Liver (tissue), 9 donors: Measurements from ENCODE around the gene CT47C1. TPM values are rescaled to one million over a fixed set of nuclear protein-coding genes. Genes with fewer than 3 reads are reported as not detected.

Experiments
- DNase-seq: peaks from one replicate; pipeline ENCODE4 v3.0.0-alpha.2; 2017; ENCODE audit warnings: low spot score
- H3K27ac ChIP-seq, 2 donors: one replicate each; pipeline ENCODE4 v1.7.0; 2013; ENCODE audit warnings: inconsistent platforms in 2 of 2, low read length in 2 of 2, control low read depth in 1 of 2, low read depth in 1 of 2, mild to moderate bottlenecking in 1 of 2
- H3K27me3 ChIP-seq, 4 donors: one replicate each; pipeline versions ENCODE4 v1.6.1 to v1.7.0; 2013; ENCODE audit warnings: low read length in 3 of 4, inconsistent platforms in 1 of 4, mild to moderate bottlenecking in 1 of 4, moderate library complexity in 1 of 4; ENCODE audit not compliant: control insufficient read depth in 4 of 4, insufficient read depth in 4 of 4
- H3K36me3 ChIP-seq, 4 donors: one replicate each; pipeline versions ENCODE4 v1.6.1 to v1.7.0; 2013; ENCODE audit warnings: low read length in 3 of 4, mild to moderate bottlenecking in 3 of 4, low read depth in 1 of 4, moderate library complexity in 1 of 4; ENCODE audit not compliant: control insufficient read depth in 4 of 4, insufficient read depth in 3 of 4
- H3K4me1 ChIP-seq, 4 donors: one replicate each; pipeline versions ENCODE4 v1.6.1 to v1.7.0; 2013; ENCODE audit warnings: low read length in 3 of 4, mild to moderate bottlenecking in 3 of 4, moderate library complexity in 1 of 4; ENCODE audit not compliant: control insufficient read depth in 4 of 4, insufficient read depth in 4 of 4
- H3K4me3 ChIP-seq, 3 donors: one replicate each; pipeline versions ENCODE4 v1.6.1 to v1.7.0; 2013; ENCODE audit warnings: low read length in 3 of 3, control low read depth in 1 of 3, low read depth in 1 of 3, mild to moderate bottlenecking in 1 of 3
- H3K9ac ChIP-seq, 2 donors: one replicate each; pipeline ENCODE4 v1.7.0; 2013; ENCODE audit warnings: low read length in 2 of 2, mild to moderate bottlenecking in 2 of 2, moderate library complexity in 2 of 2, control low read depth in 1 of 2, low read depth in 1 of 2
- H3K9me3 ChIP-seq, 4 donors: one replicate each; pipeline versions ENCODE4 v1.6.1 to v1.7.0; 2013; ENCODE audit warnings: low read length in 3 of 4; ENCODE audit not compliant: control insufficient read depth in 4 of 4
- ATF3 ChIP-seq: IDR thresholded peaks from 2 replicates; pipeline ENCODE4 v1.6.1; 2016; ENCODE audit warnings: antibody characterized with exemption
- FOXA1 ChIP-seq: IDR thresholded peaks from 2 replicates; pipeline ENCODE4 v1.6.1; 2016; ENCODE audit warnings: antibody characterized with exemption
- FOXA2 ChIP-seq: IDR thresholded peaks from 2 replicates; pipeline ENCODE4 v1.6.1; 2016; ENCODE audit warnings: antibody characterized with exemption
- GABPA ChIP-seq, 2 donors: IDR thresholded peaks in 1 of 2; conservative IDR thresholded peaks in 1 of 2; 2 replicates each; pipeline ENCODE4 v1.6.1; 2016; ENCODE audit warnings: antibody characterized with exemption in 2 of 2, mild to moderate bottlenecking in 1 of 2, moderate library complexity in 1 of 2
- NR2F2 ChIP-seq: IDR thresholded peaks from 2 replicates; pipeline ENCODE4 v1.6.1; 2016; ENCODE audit warnings: antibody characterized with exemption
- RAD21 ChIP-seq, 2 donors: IDR thresholded peaks; 2 replicates each; pipeline ENCODE4 v1.6.1; 2016; ENCODE audit warnings: antibody characterized with exemption in 2 of 2, mild to moderate bottlenecking in 2 of 2
- RXRA ChIP-seq, 2 donors: IDR thresholded peaks; 2 replicates each; pipeline ENCODE4 v1.6.1; 2017 to 2018; ENCODE audit warnings: antibody characterized with exemption in 2 of 2, mild to moderate bottlenecking in 1 of 2
- SP1 ChIP-seq: IDR thresholded peaks from 2 replicates; pipeline ENCODE4 v1.6.1; 2018; ENCODE audit warnings: antibody characterized with exemption, mild to moderate bottlenecking
- TAF1 ChIP-seq: conservative IDR thresholded peaks from 2 replicates; pipeline ENCODE4 v1.6.1; 2016; ENCODE audit warnings: antibody characterized with exemption, mild to moderate bottlenecking
- YY1 ChIP-seq: IDR thresholded peaks from 2 replicates; pipeline ENCODE4 v1.6.1; 2016; ENCODE audit warnings: antibody characterized with exemption, mild to moderate bottlenecking
- WGBS: extraction: QIAGEN DNeasy Blood & Tissue Kit; methylation state at CpG from one replicate; pipeline ENCODE4 v1.1.7; 2013; 5-methylcytosine and 5-hydroxymethylcytosine counted together
- polyA plus RNA-seq, 2 donors: library from polyadenylated mRNA; stranded (reverse) in 1 of 2; unstranded in 1 of 2; fragments of 200-250 nt in 1 of 2; fragments of >200 nt in 1 of 2; fragmentation: Nextera tagmentation in 1 of 2; extraction: Ambion mirVana in 1 of 2; gene quantifications; one replicate each; pipeline versions ENCODE4 v1.2.1 to v1.2.3, GENCODE V29; 2013 to 2015
- total RNA-seq, 2 donors: library from RNA; depleted of rRNA; stranded (reverse); fragments of >200 nt; gene quantifications; one replicate each; pipeline ENCODE4 v1.2.3, GENCODE V29; 2014
- TF ChIP-seq, protein P1 (sequence below): fragments of 150-350 bp; IDR thresholded peaks from 2 replicates; pipeline ENCODE4 v1.5.1; 2017; ENCODE audit warnings: improper control_type of control experiment, low read depth, low read length; ENCODE audit not compliant: missing input control
- TF ChIP-seq, protein P2 (sequence below): IDR thresholded peaks from 2 replicates; pipeline ENCODE4 v1.6.1; 2016; ENCODE audit warnings: antibody characterized with exemption
- donor health status: healthy.
- donor health status: healthy.
- donor health status: healthy.
- donor health status: healthy.
- donor health status: healthy.

The CT47C1 gene
- total and polyA plus RNA-seq, 4 donors, result not detected

- H3K36me3 ChIP-seq, result no peaks in the 10 kb centered on the region
- no peaks in the 10 kb centered on the region for H3K27me3 ChIP-seq
- no peak overlapping the region for H3K9ac ChIP-seq
- no peaks in the 10 kb centered on the region for H3K9me3 ChIP-seq
- WGBS, result 72% methylated on average over 6 of the region's 6 CpGs
- no peak for DNase-seq
- no peak overlapping the region for H3K4me3 ChIP-seq
- no peak overlapping the region for H3K27ac ChIP-seq
- TF ChIP-seq FOXA1, result no peak
- no peak for TF ChIP-seq GABPA (IDR thresholded peaks at IDR 0.05 in 1 of 2, conservative IDR thresholded peaks at IDR 0.05 in 1 of 2)
- TF ChIP-seq, protein P1, sequence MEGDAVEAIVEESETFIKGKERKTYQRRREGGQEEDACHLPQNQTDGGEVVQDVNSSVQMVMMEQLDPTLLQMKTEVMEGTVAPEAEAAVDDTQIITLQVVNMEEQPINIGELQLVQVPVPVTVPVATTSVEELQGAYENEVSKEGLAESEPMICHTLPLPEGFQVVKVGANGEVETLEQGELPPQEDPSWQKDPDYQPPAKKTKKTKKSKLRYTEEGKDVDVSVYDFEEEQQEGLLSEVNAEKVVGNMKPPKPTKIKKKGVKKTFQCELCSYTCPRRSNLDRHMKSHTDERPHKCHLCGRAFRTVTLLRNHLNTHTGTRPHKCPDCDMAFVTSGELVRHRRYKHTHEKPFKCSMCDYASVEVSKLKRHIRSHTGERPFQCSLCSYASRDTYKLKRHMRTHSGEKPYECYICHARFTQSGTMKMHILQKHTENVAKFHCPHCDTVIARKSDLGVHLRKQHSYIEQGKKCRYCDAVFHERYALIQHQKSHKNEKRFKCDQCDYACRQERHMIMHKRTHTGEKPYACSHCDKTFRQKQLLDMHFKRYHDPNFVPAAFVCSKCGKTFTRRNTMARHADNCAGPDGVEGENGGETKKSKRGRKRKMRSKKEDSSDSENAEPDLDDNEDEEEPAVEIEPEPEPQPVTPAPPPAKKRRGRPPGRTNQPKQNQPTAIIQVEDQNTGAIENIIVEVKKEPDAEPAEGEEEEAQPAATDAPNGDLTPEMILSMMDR, result no peak
- TF ChIP-seq, protein P2, sequence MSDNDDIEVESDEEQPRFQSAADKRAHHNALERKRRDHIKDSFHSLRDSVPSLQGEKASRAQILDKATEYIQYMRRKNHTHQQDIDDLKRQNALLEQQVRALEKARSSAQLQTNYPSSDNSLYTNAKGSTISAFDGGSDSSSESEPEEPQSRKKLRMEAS, result no peak
- TF ChIP-seq SP1, result no peak
- TF ChIP-seq RXRA (IDR thresholded peaks at IDR 0.05), result no peak
- no peak for TF ChIP-seq ATF3
- TF ChIP-seq NR2F2, result no peak
- TF ChIP-seq RAD21 (IDR thresholded peaks at IDR 0.05), result no peak
- TF ChIP-seq YY1, result no peak
- no peaks in the 10 kb centered on the region for H3K4me1 ChIP-seq
Measured at GRCh38 chrX:119062750-119063374, 9.9 kb upstream of the CT47C1 start.

DNA sequence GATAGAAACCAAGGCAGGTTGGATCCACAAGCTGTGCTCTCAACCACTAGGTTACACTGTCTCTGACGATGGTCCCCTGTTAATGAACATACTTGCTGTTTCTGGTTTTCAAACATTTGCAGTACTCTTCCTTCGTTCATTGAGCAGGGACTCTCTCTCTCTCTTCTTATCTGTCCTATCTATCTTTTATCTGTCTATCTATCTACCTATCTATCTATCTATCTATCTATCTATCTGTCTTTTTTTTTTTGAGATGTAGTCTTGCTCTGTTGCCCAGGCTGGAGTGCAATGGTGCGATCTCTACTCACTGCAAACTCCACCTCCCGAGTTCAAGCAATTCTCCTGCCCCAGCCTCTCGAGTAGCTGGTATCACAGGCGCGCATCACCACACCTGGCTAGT, 9.4 kb upstream of the CT47C1 start:
- 97% methylated on average over 7 of the region's 7 CpGs for WGBS

GRCh38 chrX:119067023-119067739, 5.6 kb upstream of the CT47C1 start:
- H3K4me3 ChIP-seq, result no peak overlapping the region
- peak; percentile 36 for DNase-seq
- no peak overlapping the region for H3K9ac ChIP-seq
- H3K27ac ChIP-seq, result no peak overlapping the region
- no peaks in the 10 kb centered on the region for H3K36me3 ChIP-seq
- 3% methylated on average over 7 of the region's 7 CpGs for WGBS
- no peaks in the 10 kb centered on the region for H3K9me3 ChIP-seq
- TF ChIP-seq RAD21 (IDR thresholded peaks at IDR 0.05), result peak; percentile 81 to 84
- TF ChIP-seq, protein P1, result peak; percentile 68
- TF ChIP-seq FOXA2, result no peak
- H3K4me1 ChIP-seq, result no peaks in the 10 kb centered on the region
- peaks cover 0 to 2% (median 0%) of the 10 kb centered on the region in 4 donors for H3K27me3 ChIP-seq

More for the DNA sequence above, 9.4 kb upstream of the CT47C1 start:
- Histone ChIP-seq H3K4me3 (no peak overlapping the region), H3K4me1 (no peaks in the 10 kb centered on the region), H3K27me3 (no peaks in the 10 kb centered on the region), H3K9ac (no peak overlapping the region), H3K9me3 (no peaks in the 10 kb centered on the region), H3K36me3 (no peaks in the 10 kb centered on the region), H3K27ac (no peak overlapping the region)
- no peak for TF ChIP-seq TAF1
- DNase-seq, result no peak
